Transverse colon (tissue), 4 donors: Measurements from ENCODE around the gene FMOD. TPM values are rescaled to one million over a fixed set of nuclear protein-coding genes. Genes with fewer than 3 reads are reported as not detected.

ENCODE experiments used
- DNase-seq: peaks from one replicate; pipeline ENCODE4 v3.0.0-alpha.2; 2019
- H3K27ac ChIP-seq, 4 donors: fragments of 200-600 bp; sonication (generic); 2 replicates each; pipeline ENCODE4 v1.5.1; 2016 to 2018; ENCODE audit warnings: inconsistent platforms in 4 of 4
- H3K27me3 ChIP-seq: fragments of 200-600 bp; sonication (generic); 2 replicates; pipeline ENCODE4 v1.5.1; 2017; ENCODE audit warnings: inconsistent platforms
- H3K36me3 ChIP-seq, 4 donors: fragments of 200-600 bp; sonication (generic); 2 replicates each; pipeline ENCODE4 v1.5.1; 2017 to 2019; ENCODE audit warnings: inconsistent platforms in 4 of 4
- H3K4me1 ChIP-seq, 4 donors: fragments of 200-600 bp; sonication (generic); 2 replicates each; pipeline ENCODE4 v1.5.1; 2017 to 2020; ENCODE audit warnings: inconsistent platforms in 4 of 4
- H3K4me3 ChIP-seq, 4 donors: fragments of 200-600 bp; sonication (generic); 1 replicate in 1 of 4; 2 replicates in 3 of 4; pipeline versions ENCODE4 v1.5.1 to v1.6.1; 2017 to 2019; ENCODE audit warnings: inconsistent platforms in 4 of 4
- H3K9me3 ChIP-seq, 2 donors: fragments of 200-600 bp; sonication (generic); 2 replicates each; pipeline ENCODE4 v1.5.1; 2017 to 2019; ENCODE audit warnings: inconsistent platforms in 2 of 2
- CTCF ChIP-seq, 5 experiments: fragments of 200-600 bp in 3 of 5; fragments of 450-650 bp in 2 of 5; sonication (generic) in 3 of 5; IDR thresholded peaks; 1 replicate in 2 of 5; 2 replicates in 3 of 5; pipeline ENCODE4 v1.5.1; 2016 to 2017; ENCODE audit warnings: antibody characterized with exemption in 5 of 5, inconsistent platforms in 3 of 5, mild to moderate bottlenecking in 2 of 5, moderate library complexity in 1 of 5
- EP300 ChIP-seq: sonication (generic); formaldehyde crosslinking; IDR thresholded peaks from one replicate; pipeline ENCODE4 v1.6.1; 2017; ENCODE audit warnings: antibody characterized with exemption, low read depth
- POLR2A ChIP-seq: fragments of 450-650 bp; IDR thresholded peaks from one replicate; pipeline ENCODE4 v1.6.1; 2016; ENCODE audit warnings: antibody characterized with exemption, mild to moderate bottlenecking, moderate library complexity
- POLR2AphosphoS5 ChIP-seq, 3 donors: sonication (generic); formaldehyde crosslinking; IDR thresholded peaks; one replicate each; pipeline ENCODE4 v1.6.1; 2016; ENCODE audit warnings: antibody characterized with exemption in 3 of 3
- WGBS, 2 donors: methylation state at CpG; one replicate each; pipeline ENCODE4 v1.1.5; 2018; ENCODE audit warnings: low coverage in 1 of 2; 5-methylcytosine and 5-hydroxymethylcytosine counted together
- in situ Hi-C, 4 donors: fragments of 200-750 bp; cut with MboI; loops; one replicate each; pipeline versions ENCODE4 v1.15.0 to v1.15.1; 2017; ENCODE audit warnings: low sequenced_read_pairs in 3 of 4, low pct_ligation_motif_present in 1 of 4, low pct_unique_long_range_greater_than_20kb in 1 of 4
- intact Hi-C: fragments of 100-400 bp; cut with DNase I; formaldehyde crosslinking; loops from one replicate; pipeline ENCODE4 v1.15.1; 2023; ENCODE audit warnings: low total_unique reads
- total RNA-seq, 4 donors: library from RNA; depleted of rRNA; stranded (reverse); fragments of >200 nt; gene quantifications; one replicate each; pipeline ENCODE4 v1.1.0, GENCODE V29; 2016

The FMOD gene
- total RNA-seq, 4 donors from 2014 or later = 13.5 to 44.0 (median 17.8) TPM

GRCh38 chr1:203325026-203325417, 25.9 kb downstream of the FMOD start:
- Histone ChIP-seq H3K9me3 (no peaks in the 10 kb centered on the region), H3K27me3 (no peaks in the 10 kb centered on the region), H3K36me3 (no peaks in the 10 kb centered on the region), H3K27ac (peak overlapping the region; percentile 95 to 99 (median 96)), H3K4me1 (peaks cover 71 to 85% (median 81%) of the 10 kb centered on the region in 4 donors), H3K4me3 (peak overlapping the region in 1 of 4 donors; percentile 3)
- in situ Hi-C loops = no loop called here
- peak; percentile 70 for DNase-seq
- intact Hi-C loops = no loop called here
- peak; percentile 29 for TF ChIP-seq POLR2A
- TF ChIP-seq EP300 = no peak
- TF ChIP-seq CTCF (IDR thresholded peaks at IDR 0.05) = no peak
- TF ChIP-seq POLR2AphosphoS5 (IDR thresholded peaks at IDR 0.05) = peak in 1 of 3 donors; percentile 76
- WGBS, 2 donors = 37 to 40% methylated on average over 1 to 5 of the region's 5 CpGs

- in situ Hi-C loops = no loop called here
- no peak overlapping the region for H3K4me3 ChIP-seq
These were observed 26.6 kb downstream of the FMOD start for GRCh38 chr1:203324105-203325025.

GRCh38 chr1:203323587-203323986, 27.3 kb downstream of the FMOD start:
- Histone ChIP-seq H3K4me3 (no peak overlapping the region), H3K27ac (peak overlapping the region; percentile 95 to 99 (median 96)), H3K4me1 (peaks cover 71 to 85% (median 80%) of the 10 kb centered on the region in 4 donors), H3K9me3 (no peaks in the 10 kb centered on the region), H3K36me3 (no peaks in the 10 kb centered on the region), H3K27me3 (no peaks in the 10 kb centered on the region)
- WGBS, 2 donors = 47% methylated on average over 3 of the region's 3 CpGs; no CpG with 5 or more reads in 1 of the 2 donors
- intact Hi-C loops (no loop called here), in situ Hi-C loops (no loop called here)
- TF ChIP-seq CTCF (IDR thresholded peaks at IDR 0.05) = no peak
- no peak for TF ChIP-seq EP300
- TF ChIP-seq POLR2AphosphoS5 (IDR thresholded peaks at IDR 0.05) = no peak
- no peak for TF ChIP-seq POLR2A
- no peak for DNase-seq

More at GRCh38 chr1:203324105-203325025, 26.6 kb downstream of the FMOD start:
- H3K36me3 ChIP-seq = no peaks in the 10 kb centered on the region
- H3K27ac ChIP-seq = peak overlapping the region; percentile 95 to 99 (median 96)
- no peaks in the 10 kb centered on the region for H3K27me3 ChIP-seq
- TF ChIP-seq POLR2A = no peak
- no peak for TF ChIP-seq POLR2AphosphoS5 (IDR thresholded peaks at IDR 0.05)
- peaks cover 71 to 86% (median 82%) of the 10 kb centered on the region in 4 donors for H3K4me1 ChIP-seq
- DNase-seq = peak; percentile 39
- no peaks in the 10 kb centered on the region for H3K9me3 ChIP-seq
- WGBS, 2 donors = 45 to 100% methylated on average over 1 to 15 of the region's 15 CpGs
- intact Hi-C loops = no loop called here

- TF ChIP-seq CTCF (IDR thresholded peaks at IDR 0.05) = no peak
- TF ChIP-seq POLR2AphosphoS5 (IDR thresholded peaks at IDR 0.05) = peak; percentile 21 to 72 (median 29)
- no peak for TF ChIP-seq POLR2A
- TF ChIP-seq EP300 = peak; percentile 32
- Histone ChIP-seq H3K4me1 (peaks cover 66 to 82% (median 75%) of the 10 kb centered on the region in 4 donors), H3K4me3 (no peak overlapping the region), H3K9me3 (no peaks in the 10 kb centered on the region), H3K27me3 (no peaks in the 10 kb centered on the region), H3K36me3 (no peaks in the 10 kb centered on the region), H3K27ac (peak overlapping the region; percentile 95 to 99 (median 96))
- in situ Hi-C loops (no loop called here), intact Hi-C loops (no loop called here)
- peak; percentile 31 for DNase-seq
These were observed 28.3 kb downstream of the FMOD start for GRCh38 chr1:203322500-203323179.
